Activated CD8-positive, alpha-beta T cell treated with anti-CD3 and anti-CD28 coated beads for 36 hours (primary cell): ENCODE data around the gene SYT2. TPM values are rescaled to one million over a fixed set of nuclear protein-coding genes. Genes with fewer than 3 reads are reported as not detected.
"Not testable (repeated sequence)": the region's sequence is repeated elsewhere in the genome, so short reads cannot be mapped to it uniquely, and the experiment has no call there.

Experiments
- ATAC-seq: fragments of 200-7000 bp; cut with Tn5 transposase; one replicate; pipeline ENCODE4 v1.10.0; 2021; ENCODE audit warnings: mild to moderate bottlenecking, moderate library complexity
- CTCF ChIA-PET: fragments of 350-600 bp; sonication (Branson Sonifier 250); formaldehyde crosslinking; loops from one replicate; lab custom pipeline; 2021; ENCODE audit warnings: antibody characterized with exemption; lab: Charles Lee
- POLR2A ChIA-PET: fragments of 350-600 bp; sonication (Branson Sonifier 250); formaldehyde crosslinking; loops from one replicate; lab custom pipeline; 2021; ENCODE audit warnings: antibody characterized with exemption; lab: Charles Lee
- DNase-seq: peaks from one replicate; pipeline ENCODE4 v3.0.0-alpha.2; 2020
- H3K27ac Mint-ChIP-seq: one replicate; pipeline ENCODE4 v1.8.0; 2021; ENCODE audit warnings: mild to moderate bottlenecking, mixed read lengths
- H3K27me3 Mint-ChIP-seq: one replicate; pipeline ENCODE4 v1.8.0; 2021; ENCODE audit warnings: mixed read lengths
- H3K36me3 Mint-ChIP-seq: one replicate; pipeline ENCODE4 v1.8.0; 2021; ENCODE audit warnings: low read depth, mixed read lengths
- H3K4me1 Mint-ChIP-seq: one replicate; pipeline ENCODE4 v1.8.0; 2021; ENCODE audit warnings: low read depth, mixed read lengths
- H3K4me3 Mint-ChIP-seq: one replicate; pipeline ENCODE4 v1.8.0; 2021; ENCODE audit warnings: mild to moderate bottlenecking, moderate library complexity, mixed read lengths
- H3K9me3 Mint-ChIP-seq: one replicate; pipeline ENCODE4 v1.8.0; 2021; ENCODE audit warnings: mixed read lengths
- intact Hi-C: fragments of 100-400 bp; cut with micrococcal nuclease; formaldehyde crosslinking; loops from one replicate; pipeline ENCODE4 v1.10.0; 2022
- total RNA-seq, 2 experiments: library from RNA; stranded (reverse); gene quantifications; one replicate each; pipeline ENCODE4 v1.2.3, GENCODE V29; 2021
- TF ChIP-seq, protein P1 (sequence below): fragments of 200-600 bp; IDR thresholded peaks from one replicate; pipeline ENCODE4 v1.8.0; 2022; ENCODE audit warnings: antibody characterized with exemption, mild to moderate bottlenecking

SYT2 gene
- total RNA-seq, 2 experiments from 2014 or later, result not detected

DNA sequence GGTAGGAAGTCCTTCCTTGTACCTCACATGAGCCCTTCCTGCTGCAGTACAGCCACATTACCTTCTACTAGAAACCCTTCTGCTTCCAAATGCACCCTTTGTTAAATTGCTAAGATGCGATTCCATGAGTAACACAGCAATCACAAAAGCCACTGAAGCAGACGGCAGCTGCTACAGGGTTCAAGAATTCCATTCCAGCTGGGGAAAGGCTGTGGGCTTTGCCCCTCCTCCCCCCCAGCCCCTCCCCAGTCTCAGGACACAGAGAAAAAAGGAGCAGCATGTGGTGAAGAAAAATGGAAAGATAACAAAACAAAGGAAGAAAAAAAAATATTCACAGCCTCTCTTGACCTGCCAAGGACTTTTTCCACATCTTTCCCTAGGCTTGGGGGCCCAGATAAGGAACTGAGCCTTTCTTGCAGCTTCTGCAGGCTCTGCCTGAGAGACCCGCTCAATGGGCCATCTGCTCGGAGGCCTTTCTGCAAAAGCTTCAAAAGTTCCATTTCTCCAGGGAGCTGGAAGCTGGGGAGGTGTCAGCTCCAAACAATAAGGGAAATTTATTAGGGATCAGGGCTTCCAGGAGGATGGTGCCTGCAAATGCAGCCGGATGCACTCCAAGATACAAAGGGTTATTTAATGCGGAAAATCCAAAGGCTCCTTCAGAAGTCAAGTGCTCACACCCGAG is 72.1 kb downstream of the SYT2 start:
- Mint-ChIP-seq H3K27ac (no peak overlapping the region), H3K4me3 (no peak overlapping the region), H3K4me1 (peaks cover 10% of the 10 kb centered on the region), H3K9me3 (no peaks in the 10 kb centered on the region), H3K27me3 (peaks cover 35% of the 10 kb centered on the region), H3K36me3 (no peaks in the 10 kb centered on the region)
- intact Hi-C loops, result loop anchor here (10.0 kb wide), 1 partner anchor 413 kb away; no protein-coding TSS in a partner anchor
- TF ChIP-seq, protein P1, sequence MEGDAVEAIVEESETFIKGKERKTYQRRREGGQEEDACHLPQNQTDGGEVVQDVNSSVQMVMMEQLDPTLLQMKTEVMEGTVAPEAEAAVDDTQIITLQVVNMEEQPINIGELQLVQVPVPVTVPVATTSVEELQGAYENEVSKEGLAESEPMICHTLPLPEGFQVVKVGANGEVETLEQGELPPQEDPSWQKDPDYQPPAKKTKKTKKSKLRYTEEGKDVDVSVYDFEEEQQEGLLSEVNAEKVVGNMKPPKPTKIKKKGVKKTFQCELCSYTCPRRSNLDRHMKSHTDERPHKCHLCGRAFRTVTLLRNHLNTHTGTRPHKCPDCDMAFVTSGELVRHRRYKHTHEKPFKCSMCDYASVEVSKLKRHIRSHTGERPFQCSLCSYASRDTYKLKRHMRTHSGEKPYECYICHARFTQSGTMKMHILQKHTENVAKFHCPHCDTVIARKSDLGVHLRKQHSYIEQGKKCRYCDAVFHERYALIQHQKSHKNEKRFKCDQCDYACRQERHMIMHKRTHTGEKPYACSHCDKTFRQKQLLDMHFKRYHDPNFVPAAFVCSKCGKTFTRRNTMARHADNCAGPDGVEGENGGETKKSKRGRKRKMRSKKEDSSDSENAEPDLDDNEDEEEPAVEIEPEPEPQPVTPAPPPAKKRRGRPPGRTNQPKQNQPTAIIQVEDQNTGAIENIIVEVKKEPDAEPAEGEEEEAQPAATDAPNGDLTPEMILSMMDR, result no peak
- ChIA-PET POLR2A (no interaction called here), CTCF (interaction anchor here (1.3 to 1.5 kb wide), 2 partner anchors 14 to 18 kb away, joined by 3 read pairs; no protein-coding TSS in a partner anchor)
- ATAC-seq (no peak), DNase-seq (no peak)

DNA sequence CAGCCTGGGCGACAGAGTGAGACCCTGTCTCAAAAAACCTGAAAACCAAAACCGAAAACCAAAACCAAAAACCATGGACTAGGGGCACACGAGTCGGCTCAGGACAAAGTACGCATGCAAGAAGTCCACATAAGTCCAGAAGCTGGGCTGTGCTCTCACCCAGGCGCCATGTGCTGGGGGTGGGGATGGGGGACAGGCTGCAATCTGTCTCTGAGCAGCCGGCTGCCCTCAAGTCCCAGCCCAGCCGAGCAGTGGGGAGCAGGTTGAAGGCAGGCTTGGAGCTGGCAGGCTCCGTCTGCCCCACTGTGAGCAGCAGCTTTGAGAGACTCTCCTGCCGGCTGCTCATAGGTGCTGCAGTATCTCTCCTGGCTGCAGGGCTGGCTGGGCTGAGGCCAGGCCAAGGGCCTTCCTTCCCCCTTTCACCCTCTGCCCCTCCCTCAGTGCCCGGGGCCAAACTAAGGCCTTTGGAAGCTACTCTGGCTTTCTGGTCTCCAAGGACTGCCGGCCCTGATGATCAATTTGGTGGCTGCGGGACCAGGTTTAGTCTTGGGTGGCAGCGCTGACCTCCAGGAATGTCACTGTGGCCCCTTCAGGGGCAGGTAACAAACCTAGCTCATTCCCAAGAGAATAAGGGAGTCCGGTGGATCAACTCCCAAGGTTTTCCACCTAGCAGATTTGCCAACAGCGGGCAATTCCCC is 72.8 kb downstream of the SYT2 start:
- POLR2A ChIA-PET, ATAC-seq, H3K4me3 Mint-ChIP-seq, H3K27ac Mint-ChIP-seq, H3K4me1 Mint-ChIP-seq, DNase-seq, H3K9me3 Mint-ChIP-seq, H3K36me3 Mint-ChIP-seq: not testable (repeated sequence)
- CTCF ChIA-PET, result interaction anchor here (1.5 kb wide), 1 partner anchor 15 kb away, joined by 3 read pairs; no protein-coding TSS in a partner anchor
- intact Hi-C loops, result loop anchor here (10.0 kb wide), 1 partner anchor 413 kb away; no protein-coding TSS in a partner anchor
- H3K27me3 Mint-ChIP-seq, result peaks cover 32% of the 10 kb centered on the region

DNA sequence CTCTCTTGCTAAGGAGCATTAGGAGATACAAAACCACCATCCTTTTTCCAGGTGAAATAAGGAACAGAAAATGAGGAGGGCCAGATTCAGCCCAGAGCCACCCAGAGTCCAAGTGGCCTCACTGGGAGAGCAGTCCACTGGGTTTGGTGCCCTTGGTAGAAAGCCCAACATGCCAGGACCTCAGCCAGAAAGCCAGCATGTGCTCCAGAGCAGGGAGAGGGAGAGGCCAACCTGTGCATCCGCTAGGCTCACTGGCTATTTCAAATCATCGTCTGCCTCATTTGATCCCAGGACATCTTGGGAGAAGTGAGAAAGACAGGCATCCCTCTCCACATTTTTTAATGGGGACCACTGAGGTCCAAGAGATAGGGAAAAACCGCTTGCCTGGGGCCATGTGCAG is 74.1 kb downstream of the SYT2 start:
- ATAC-seq, H3K36me3 Mint-ChIP-seq, H3K27ac Mint-ChIP-seq, POLR2A ChIA-PET, H3K9me3 Mint-ChIP-seq, DNase-seq, CTCF ChIA-PET, H3K4me1 Mint-ChIP-seq, H3K4me3 Mint-ChIP-seq: not testable (repeated sequence)
- intact Hi-C loops, result loop anchor here (10.0 kb wide), 1 partner anchor 411 kb away; no protein-coding TSS in a partner anchor
- H3K27me3 Mint-ChIP-seq, result peaks cover 27% of the 10 kb centered on the region

DNA sequence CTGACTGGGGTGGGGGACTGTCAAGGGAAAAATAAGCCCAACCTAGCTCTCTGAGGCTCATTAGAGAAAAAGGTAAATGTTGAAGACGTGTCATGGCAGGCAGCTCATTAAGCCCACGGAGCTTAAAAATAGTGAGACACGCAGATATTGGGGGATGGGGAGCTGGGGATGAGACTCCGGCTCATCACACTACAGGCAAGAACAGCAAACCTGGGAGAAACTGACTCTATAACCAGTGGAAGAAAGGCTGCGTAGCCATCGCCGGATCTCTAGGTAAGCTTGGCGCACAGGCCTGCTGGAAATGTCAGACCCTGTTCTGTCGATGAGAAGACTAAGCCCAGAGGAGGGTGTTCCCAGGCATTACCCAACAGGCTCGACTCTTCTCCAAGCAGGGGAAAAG is 78.0 kb downstream of the SYT2 start:
- no peaks in the 10 kb centered on the region for H3K9me3 Mint-ChIP-seq
- H3K4me1 Mint-ChIP-seq, result peaks cover 32% of the 10 kb centered on the region
- ChIA-PET POLR2A (no interaction called here), CTCF (interaction anchor here (0.8 kb wide), 1 partner anchor 12 kb away, joined by 3 read pairs; no protein-coding TSS in a partner anchor)
- peaks cover 21% of the 10 kb centered on the region for H3K27me3 Mint-ChIP-seq
- no peak for DNase-seq
- no peak overlapping the region for H3K27ac Mint-ChIP-seq
- no peaks in the 10 kb centered on the region for H3K36me3 Mint-ChIP-seq
- H3K4me3 Mint-ChIP-seq, result no peak overlapping the region
- intact Hi-C loops, result loop anchor here (10.0 kb wide), 1 partner anchor 407 kb away; no protein-coding TSS in a partner anchor
- no peak for ATAC-seq
- TF ChIP-seq, protein P1, result no peak

DNA sequence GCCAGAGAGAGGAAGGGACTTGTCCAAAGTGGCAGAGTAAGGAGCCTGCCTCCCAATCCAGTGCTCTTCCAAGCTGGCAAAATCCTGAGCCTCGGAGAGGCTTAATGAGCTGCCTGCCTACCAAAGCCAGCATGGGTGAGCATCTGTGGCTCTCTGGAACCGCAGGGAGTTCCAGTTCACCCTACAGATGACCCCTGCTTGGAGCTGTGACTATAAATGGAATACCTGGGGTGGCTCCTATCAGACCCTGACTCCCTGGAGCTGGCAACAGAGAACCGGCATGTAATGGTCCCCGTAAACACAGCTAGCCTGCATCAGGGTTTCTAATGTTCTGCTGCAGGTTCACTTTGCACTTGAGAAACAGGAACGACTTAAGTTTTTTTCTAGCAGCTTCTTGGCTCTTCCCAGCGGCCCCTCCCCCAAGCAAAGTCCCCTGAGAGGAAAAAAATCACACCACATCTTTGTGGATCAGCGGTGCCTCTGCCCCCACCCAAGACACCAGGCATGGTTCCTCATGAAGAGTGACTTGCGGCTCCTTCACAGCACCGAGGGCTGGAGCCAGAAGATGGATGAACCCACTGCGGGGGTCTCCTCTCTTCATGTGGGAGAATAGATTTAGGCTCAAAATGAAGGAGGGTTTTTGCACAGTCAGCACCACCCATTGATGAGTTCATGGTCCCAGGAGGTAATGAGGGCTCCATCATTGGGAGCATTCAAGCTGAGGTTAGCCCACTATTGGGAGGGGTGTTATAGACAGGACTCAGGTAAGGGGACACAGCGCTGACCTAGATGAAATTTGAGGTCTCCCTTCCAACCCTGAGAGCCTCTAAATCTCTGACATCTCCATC is 79.0 kb downstream of the SYT2 start:
- Mint-ChIP-seq H3K4me3 (no peak overlapping the region), H3K27ac (no peak overlapping the region), H3K27me3 (peaks cover 27% of the 10 kb centered on the region), H3K36me3 (no peaks in the 10 kb centered on the region), H3K4me1 (peaks cover 32% of the 10 kb centered on the region), H3K9me3 (no peaks in the 10 kb centered on the region)
- ChIA-PET CTCF (interaction anchor here (0.8 kb wide), 1 partner anchor 13 kb away, joined by 3 read pairs; no protein-coding TSS in a partner anchor), POLR2A (no interaction called here)
- intact Hi-C loops, result loop anchor here (10.0 kb wide), 1 partner anchor 406 kb away; no protein-coding TSS in a partner anchor
- no peak for ATAC-seq
- TF ChIP-seq, protein P1, result no peak
- no peak for DNase-seq
